HUES64 (cell line): ENCODE data around the gene CHST11.

Experiments
- H3K27ac ChIP-seq: 2 replicates; pipeline ENCODE4 v1.7.0; 2013; ENCODE audit warnings: low read depth, low read length, inconsistent platforms
- H3K27me3 ChIP-seq: 2 replicates; pipeline ENCODE4 v1.6.1; 2013; ENCODE audit warnings: mild to moderate bottlenecking, low read length; ENCODE audit not compliant: insufficient read depth
- H3K36me3 ChIP-seq: 2 replicates; pipeline ENCODE4 v1.6.1; 2013; ENCODE audit warnings: mild to moderate bottlenecking, low read length; ENCODE audit not compliant: insufficient read depth
- H3K4me1 ChIP-seq: 2 replicates; pipeline ENCODE4 v1.6.1; 2013; ENCODE audit warnings: mild to moderate bottlenecking, low read length, moderate library complexity; ENCODE audit not compliant: insufficient read depth
- H3K4me3 ChIP-seq: 2 replicates; pipeline ENCODE4 v1.5.1; 2013; ENCODE audit warnings: mild to moderate bottlenecking, low read length, moderate library complexity
- H3K9ac ChIP-seq: 2 replicates; pipeline ENCODE4 v1.6.1; 2013; ENCODE audit warnings: mild to moderate bottlenecking, low read depth, low read length
- H3K9me3 ChIP-seq: 2 replicates; pipeline ENCODE4 v1.6.1; 2013; ENCODE audit warnings: low read depth, low read length; ENCODE audit not compliant: insufficient read depth
- WGBS: fragments of 150-250, 120-280 bp; methylation state at CpG from one replicate; pipeline ENCODE4 v1.1.7; 2013; ENCODE audit warnings: missing lambda C conversion rate; 5-methylcytosine and 5-hydroxymethylcytosine counted together

The CHST11 gene

DNA sequence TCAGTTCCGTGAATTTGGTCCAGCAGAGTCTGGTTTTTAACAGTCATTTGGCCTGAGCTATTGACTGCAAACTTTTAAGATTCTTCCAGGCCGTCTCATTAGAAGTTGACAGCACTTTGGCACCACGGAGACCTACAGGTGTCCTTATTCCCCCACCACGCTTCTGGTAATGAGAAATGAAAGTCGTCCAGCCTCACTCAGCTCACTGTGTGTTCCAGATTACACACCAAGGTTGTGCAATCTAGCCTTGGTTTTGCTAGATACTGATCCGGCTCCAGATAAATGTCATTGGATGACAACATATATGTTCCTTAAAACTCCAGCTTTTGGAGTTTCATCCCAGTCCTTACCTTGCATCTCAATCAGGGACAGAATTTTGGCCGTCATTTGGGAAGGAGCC is 210.4 kb downstream of the CHST11 start:
- H3K9me3 ChIP-seq, result no peaks in the 10 kb centered on the region
- H3K27me3 ChIP-seq, result no peaks in the 10 kb centered on the region
- no peak overlapping the region for H3K4me3 ChIP-seq
- no peak overlapping the region for H3K9ac ChIP-seq
- H3K36me3 ChIP-seq, result no peaks in the 10 kb centered on the region
- peaks cover 18% of the 10 kb centered on the region for H3K4me1 ChIP-seq
- 87% methylated on average over 7 of the region's 7 CpGs for WGBS
- no peak overlapping the region for H3K27ac ChIP-seq

DNA sequence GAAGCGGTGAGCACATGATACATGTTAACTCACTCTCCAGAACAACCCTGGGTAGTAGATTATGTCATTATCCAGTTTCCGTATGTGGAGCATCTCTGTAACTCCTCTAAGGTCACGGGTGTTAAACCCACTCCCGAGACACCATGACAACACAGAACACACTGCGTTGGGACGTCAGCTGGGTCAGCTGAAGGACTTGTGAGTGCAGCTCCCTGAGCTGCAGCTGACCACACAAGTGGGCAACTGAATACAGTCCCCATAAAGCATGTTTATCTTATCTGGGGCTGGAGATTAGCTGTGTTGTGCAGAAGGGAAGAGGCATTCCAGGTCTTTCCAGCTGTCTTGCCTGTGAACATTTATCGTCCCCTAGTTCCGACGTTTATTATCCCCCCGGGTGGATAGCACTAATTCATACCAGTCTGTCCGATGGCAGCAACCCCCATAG is 211.5 kb downstream of the CHST11 start:
- H3K4me1 ChIP-seq, result peaks cover 19% of the 10 kb centered on the region
- H3K9ac ChIP-seq, result no peak overlapping the region
- 86% methylated on average over 11 of the region's 11 CpGs for WGBS
- H3K4me3 ChIP-seq, result no peak overlapping the region
- no peaks in the 10 kb centered on the region for H3K9me3 ChIP-seq
- H3K27me3 ChIP-seq, result no peaks in the 10 kb centered on the region
- H3K27ac ChIP-seq, result no peak overlapping the region
- no peaks in the 10 kb centered on the region for H3K36me3 ChIP-seq

DNA sequence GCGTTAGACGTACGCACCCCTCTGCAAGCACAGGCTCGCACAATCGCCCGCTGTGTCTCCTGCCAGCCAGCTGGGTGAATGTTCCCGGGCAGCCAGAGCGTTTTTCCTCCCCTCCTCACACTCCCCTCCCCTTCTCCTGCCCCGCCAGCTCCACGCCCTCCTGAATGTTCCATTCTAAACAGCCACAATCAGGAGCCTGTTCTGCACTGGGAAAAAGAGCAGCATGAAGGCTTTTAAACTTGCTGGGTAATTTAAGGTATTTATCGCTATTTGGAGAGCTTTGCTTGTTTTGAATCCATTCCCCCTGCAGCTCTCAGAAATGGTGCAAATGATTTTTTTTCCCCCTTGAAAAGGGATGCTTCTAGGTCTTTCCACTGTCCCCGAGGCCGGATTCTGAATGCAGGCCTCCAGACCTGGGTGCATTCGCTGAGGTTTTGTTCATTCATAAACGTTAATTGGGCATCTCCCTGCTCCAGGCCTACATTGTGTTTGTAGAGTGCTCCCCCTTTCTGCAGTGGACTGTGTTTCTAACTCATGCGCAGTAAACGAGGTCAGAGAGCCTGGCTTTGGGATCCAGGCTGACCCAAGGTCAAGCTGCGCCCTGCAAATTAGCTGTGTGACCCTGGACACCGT is 212.5 kb downstream of the CHST11 start:
- H3K9me3 ChIP-seq, result no peaks in the 10 kb centered on the region
- no peaks in the 10 kb centered on the region for H3K27me3 ChIP-seq
- peaks cover 19% of the 10 kb centered on the region for H3K4me1 ChIP-seq
- no peaks in the 10 kb centered on the region for H3K36me3 ChIP-seq
- no peak overlapping the region for H3K27ac ChIP-seq
- 54% methylated on average over 19 of the region's 19 CpGs for WGBS
- H3K9ac ChIP-seq, result no peak overlapping the region
- H3K4me3 ChIP-seq, result no peak overlapping the region

DNA sequence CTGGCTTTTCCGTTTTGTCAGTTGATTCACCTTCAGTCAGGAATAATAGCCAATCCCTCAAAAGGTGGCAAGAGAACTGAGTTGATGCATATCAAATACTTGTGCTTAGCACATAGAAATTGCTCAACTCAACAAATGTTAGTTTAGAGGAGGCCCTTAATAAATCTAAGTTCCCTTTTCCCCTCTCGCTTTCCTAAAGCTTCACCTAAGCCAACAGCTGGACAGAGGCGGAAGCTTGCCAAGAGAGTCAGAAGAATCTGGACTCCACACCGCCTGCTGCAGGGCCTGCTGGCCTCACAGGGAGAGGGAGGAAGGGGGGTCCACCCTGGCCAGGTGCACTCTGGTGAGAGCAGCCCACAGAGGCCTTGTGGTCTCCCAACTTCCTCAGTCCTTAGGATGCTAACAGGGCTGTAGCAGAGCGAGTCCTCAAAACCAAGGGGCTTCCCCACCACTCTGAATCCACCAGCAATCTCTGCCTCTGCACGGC is 213.1 kb downstream of the CHST11 start:
- no peak overlapping the region for H3K27ac ChIP-seq
- H3K36me3 ChIP-seq, result no peaks in the 10 kb centered on the region
- H3K27me3 ChIP-seq, result no peaks in the 10 kb centered on the region
- no peak overlapping the region for H3K9ac ChIP-seq
- H3K4me1 ChIP-seq, result peaks cover 19% of the 10 kb centered on the region
- H3K4me3 ChIP-seq, result no peak overlapping the region
- WGBS, result 81% methylated on average over 6 of the region's 6 CpGs
- no peaks in the 10 kb centered on the region for H3K9me3 ChIP-seq

DNA sequence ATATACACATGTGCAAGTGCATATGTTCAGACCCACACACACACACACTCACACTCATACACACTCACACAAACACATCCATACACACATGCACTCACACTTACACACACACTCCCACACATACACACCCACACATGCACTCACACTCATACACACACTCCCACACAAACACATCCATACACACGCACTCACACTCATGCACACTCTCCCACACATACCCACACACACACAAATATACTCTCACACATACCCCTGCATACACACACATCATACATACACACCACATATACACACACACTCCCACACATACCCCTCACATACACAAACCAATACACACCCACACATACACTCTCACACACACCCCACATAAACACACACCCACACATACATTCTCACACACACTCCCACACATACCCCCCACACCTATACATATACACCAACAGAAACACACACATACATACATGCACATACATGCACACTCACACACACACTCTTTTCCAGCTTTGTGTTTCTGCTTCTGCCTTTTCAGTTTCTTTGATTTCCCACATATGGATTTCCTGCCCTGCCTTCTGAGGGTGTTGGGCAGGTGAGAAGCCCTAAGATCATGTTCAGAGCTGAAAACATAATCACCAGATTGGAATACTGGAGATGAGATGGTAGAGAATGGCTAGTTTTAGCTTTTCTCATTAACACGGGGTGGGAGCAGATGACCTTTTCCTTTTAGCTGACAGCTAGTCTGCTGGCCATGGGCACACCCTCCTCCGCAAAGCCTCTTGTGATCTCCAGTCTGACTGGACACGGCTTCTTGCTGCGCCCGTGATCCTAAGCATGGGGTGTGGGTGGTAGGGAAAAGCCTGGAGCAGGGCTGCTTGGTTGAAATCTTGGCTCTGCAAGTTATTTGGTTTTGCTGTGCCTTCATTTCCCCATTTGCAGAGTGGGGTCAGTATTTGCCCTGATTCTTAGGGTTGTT is 214.0 kb downstream of the CHST11 start:
- no peaks in the 10 kb centered on the region for H3K9me3 ChIP-seq
- WGBS, result 85% methylated on average over 6 of the region's 6 CpGs
- H3K4me1 ChIP-seq, result peaks cover 19% of the 10 kb centered on the region
- H3K4me3 ChIP-seq, result no peak overlapping the region
- no peak overlapping the region for H3K9ac ChIP-seq
- H3K27me3 ChIP-seq, result no peaks in the 10 kb centered on the region
- peak overlapping the region; percentile 55; the same call in 1 of the 2 replicates for H3K27ac ChIP-seq
- H3K36me3 ChIP-seq, result no peaks in the 10 kb centered on the region

DNA sequence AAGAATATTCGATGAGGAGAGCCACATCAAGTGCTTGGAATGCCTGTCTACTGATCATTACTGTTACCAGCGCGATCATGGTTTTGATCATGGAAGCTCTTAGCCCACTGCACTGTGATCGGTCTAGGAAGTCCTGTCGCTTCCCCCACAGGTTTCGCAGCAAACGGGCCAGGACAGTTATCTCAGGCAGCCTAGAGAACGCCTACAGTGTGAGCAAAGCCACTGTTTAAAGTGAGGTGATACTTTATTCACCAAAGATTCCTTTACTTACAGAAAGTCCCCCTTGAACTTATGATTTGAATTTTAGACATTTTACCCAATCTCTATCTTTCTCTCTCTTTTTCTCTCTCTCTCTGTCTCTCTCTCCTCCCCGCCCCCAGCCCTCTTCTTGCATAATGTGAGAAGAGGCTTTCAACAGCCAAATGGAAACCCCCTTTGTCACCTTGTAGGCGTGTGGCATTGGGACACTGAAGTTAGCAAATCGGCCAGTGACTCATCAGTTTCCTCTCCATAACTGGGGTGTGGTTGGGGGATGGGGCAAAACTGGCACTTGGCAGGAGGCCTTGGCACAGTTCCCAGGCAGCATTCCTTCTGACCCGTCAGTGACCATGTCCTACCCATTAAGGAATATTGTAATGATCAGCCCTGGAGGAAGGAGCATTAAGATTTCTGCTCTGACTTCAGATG is 214.8 kb downstream of the CHST11 start:
- peaks cover 19% of the 10 kb centered on the region for H3K4me1 ChIP-seq
- H3K27me3 ChIP-seq, result no peaks in the 10 kb centered on the region
- no peaks in the 10 kb centered on the region for H3K9me3 ChIP-seq
- H3K9ac ChIP-seq, result no peak overlapping the region
- no peak overlapping the region for H3K4me3 ChIP-seq
- H3K27ac ChIP-seq, result peak overlapping the region; percentile 55; the same call in 1 of the 2 replicates
- 64% methylated on average over 12 of the region's 12 CpGs for WGBS
- H3K36me3 ChIP-seq, result no peaks in the 10 kb centered on the region

DNA sequence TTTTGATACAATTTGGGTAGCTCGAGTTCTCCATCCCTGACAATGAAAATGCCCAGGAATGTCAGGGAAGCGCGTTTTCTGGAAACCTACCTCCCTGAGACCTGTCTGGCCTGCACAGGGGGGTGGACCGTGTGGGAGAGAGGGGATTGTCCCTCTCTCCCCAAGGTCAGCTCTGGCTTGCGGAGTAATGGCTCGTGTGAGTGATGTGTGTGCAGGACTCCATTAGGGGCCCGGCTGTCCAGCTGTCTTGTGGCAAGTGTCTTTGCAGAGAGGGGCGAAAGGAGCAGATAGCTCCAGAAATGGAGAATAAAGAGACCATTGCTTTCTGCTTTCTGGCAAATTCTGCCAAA is 215.3 kb downstream of the CHST11 start:
- Histone ChIP-seq H3K4me3 (no peak overlapping the region), H3K4me1 (peaks cover 19% of the 10 kb centered on the region), H3K27me3 (no peaks in the 10 kb centered on the region), H3K36me3 (no peaks in the 10 kb centered on the region), H3K9ac (no peak overlapping the region), H3K9me3 (no peaks in the 10 kb centered on the region), H3K27ac (no peak overlapping the region)
- WGBS, result 74% methylated on average over 8 of the region's 8 CpGs

DNA sequence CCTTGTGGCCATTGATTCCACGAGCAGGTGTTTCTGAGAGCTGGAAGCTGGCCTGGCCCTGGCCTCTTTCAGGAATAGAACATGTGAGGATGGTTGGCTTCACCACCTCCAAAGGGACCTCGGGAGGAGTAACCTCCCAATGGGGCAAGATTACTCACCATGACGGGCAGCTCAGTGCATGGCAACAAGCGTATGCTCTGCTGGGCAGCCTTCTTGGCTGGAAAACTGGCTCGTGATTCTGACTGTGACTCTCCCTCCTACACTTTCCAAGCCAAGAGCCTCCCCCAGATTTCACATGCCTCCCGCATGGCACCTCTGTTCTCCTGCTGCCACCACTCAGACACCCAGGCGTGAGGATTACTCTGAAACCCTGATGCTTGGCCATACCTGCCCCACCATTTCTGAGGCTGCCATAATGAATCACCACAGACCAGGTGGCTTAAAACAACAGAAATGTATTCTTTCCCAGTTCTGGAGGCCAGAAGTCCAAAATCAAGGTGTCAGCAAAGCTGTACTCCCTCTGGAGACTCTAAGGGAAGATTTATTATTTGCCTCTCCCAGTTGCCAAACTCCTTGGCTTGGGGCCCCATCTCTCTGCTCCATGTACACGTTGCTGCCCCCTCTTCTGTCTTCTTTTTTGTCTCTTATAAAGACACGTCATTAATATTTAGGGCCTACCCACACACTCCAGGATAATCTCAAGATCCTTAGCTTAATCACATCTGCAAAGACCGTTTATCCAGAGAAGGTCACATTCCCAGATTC is 215.9 kb downstream of the CHST11 start:
- peaks cover 19% of the 10 kb centered on the region for H3K4me1 ChIP-seq
- 93% methylated on average over 10 of the region's 10 CpGs for WGBS
- H3K27ac ChIP-seq, result no peak overlapping the region
- no peak overlapping the region for H3K4me3 ChIP-seq
- no peak overlapping the region for H3K9ac ChIP-seq
- H3K9me3 ChIP-seq, result no peaks in the 10 kb centered on the region
- no peaks in the 10 kb centered on the region for H3K27me3 ChIP-seq
- no peaks in the 10 kb centered on the region for H3K36me3 ChIP-seq

DNA sequence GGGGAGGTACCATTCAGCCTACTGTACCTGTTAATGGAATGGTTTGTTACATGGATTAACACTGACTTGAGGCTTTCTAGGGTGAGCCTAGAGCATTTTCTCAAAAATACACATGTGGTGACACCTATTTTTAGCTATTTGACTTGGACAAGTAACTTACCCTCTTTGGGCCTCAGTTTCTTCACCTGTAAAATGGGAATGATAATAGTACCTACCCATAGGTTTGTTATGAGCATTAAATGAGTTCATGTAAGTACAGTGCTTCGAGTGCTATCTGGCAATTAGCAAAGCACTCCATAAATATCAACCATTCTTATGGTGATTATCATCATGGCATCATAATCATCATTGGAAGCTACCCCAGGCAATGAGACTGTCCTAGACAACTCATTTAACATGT is 216.5 kb downstream of the CHST11 start:
- no peak overlapping the region for H3K27ac ChIP-seq
- no peaks in the 10 kb centered on the region for H3K27me3 ChIP-seq
- H3K9me3 ChIP-seq, result no peaks in the 10 kb centered on the region
- H3K4me1 ChIP-seq, result peaks cover 19% of the 10 kb centered on the region
- H3K36me3 ChIP-seq, result no peaks in the 10 kb centered on the region
- no peak overlapping the region for H3K4me3 ChIP-seq
- 100% methylated on average over 1 of the region's 1 CpG for WGBS
- H3K9ac ChIP-seq, result no peak overlapping the region

DNA sequence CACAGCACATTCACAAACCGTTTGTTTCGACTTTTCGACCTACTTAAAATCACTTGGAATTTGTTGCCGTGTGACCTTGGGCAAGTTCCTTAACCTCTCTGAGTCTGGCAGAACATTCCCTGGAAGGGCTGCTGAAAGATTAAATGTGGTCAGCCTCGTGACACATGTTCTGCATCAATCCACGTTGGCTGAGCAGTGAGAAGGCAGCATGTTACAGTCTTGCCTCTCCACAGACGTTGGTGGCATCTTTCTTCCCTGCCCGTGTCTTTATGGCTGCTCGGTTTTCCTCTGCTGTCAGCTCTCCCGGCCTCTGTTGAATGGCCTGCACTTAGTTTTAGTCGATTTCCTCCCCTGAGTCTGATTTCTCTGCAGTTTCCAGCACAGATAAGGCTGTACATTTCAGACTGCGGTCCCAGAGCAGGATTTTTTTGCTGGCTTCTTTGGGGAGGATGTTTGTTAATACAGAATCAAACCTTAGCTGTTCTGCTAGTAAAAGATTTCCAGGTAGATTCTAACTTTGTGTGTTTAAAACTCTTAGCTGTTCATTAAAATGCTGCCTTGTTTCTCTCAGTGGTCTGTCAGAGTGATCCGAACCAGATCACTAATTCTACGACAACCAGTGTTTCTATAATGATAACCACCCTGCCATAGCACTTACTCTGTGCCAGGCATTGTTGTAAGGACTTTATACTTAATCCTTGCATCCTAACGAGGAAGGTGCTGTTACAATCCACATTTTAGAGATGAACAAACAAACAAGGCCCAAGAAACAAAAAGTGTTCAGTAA is 217.1 kb downstream of the CHST11 start:
- no peaks in the 10 kb centered on the region for H3K36me3 ChIP-seq
- no peak overlapping the region for H3K27ac ChIP-seq
- H3K4me1 ChIP-seq, result peaks cover 18% of the 10 kb centered on the region
- H3K9ac ChIP-seq, result no peak overlapping the region
- no peaks in the 10 kb centered on the region for H3K9me3 ChIP-seq
- no peaks in the 10 kb centered on the region for H3K27me3 ChIP-seq
- 87% methylated on average over 15 of the region's 15 CpGs for WGBS
- no peak overlapping the region for H3K4me3 ChIP-seq
